SIG-M5 treated with dmso at 0.1 percent for 504 hours (cell line): ENCODE data around the gene RIPK4.

ENCODE experiments used
- DNase-seq: peaks from one replicate; lab custom pipeline; 2025; ENCODE audit not compliant: unreplicated experiment; lab: John Stamatoyannopoulos, UW

Gene RIPK4

GRCh38 chr21:41769933-41770332 is 3.1 kb upstream of the RIPK4 start:
- DNase-seq: no peak

- no peak for DNase-seq
Observed at GRCh38 chr21:41769521-41769920, 2.7 kb upstream of the RIPK4 start.

- DNase-seq: no peak
Observed at GRCh38 chr21:41769111-41769510, 2.3 kb upstream of the RIPK4 start.

GRCh38 chr21:41768437-41769042 is 1.7 kb upstream of the RIPK4 start:
- peak; percentile 42 for DNase-seq

- DNase-seq: no peak
Observed at GRCh38 chr21:41767606-41768436, 969 bp upstream of the RIPK4 start.

- DNase-seq: no peak
Observed at GRCh38 chr21:41765973-41766882, 624 bp downstream of the RIPK4 start.

GRCh38 chr21:41765420-41765821 is 1.4 kb downstream of the RIPK4 start:
- no peak for DNase-seq

- no peak for DNase-seq
Observed at GRCh38 chr21:41764558-41765419, 2.1 kb downstream of the RIPK4 start.

GRCh38 chr21:41763996-41764395 is 2.9 kb downstream of the RIPK4 start:
- no peak for DNase-seq

GRCh38 chr21:41763398-41763931 is 3.4 kb downstream of the RIPK4 start:
- DNase-seq: no peak

- DNase-seq: no peak
Observed at GRCh38 chr21:41762753-41763152, 4.1 kb downstream of the RIPK4 start.

- DNase-seq: peak; percentile 60
Observed at GRCh38 chr21:41761934-41762635, 4.8 kb downstream of the RIPK4 start.

- peak; percentile 59 for DNase-seq
Observed at GRCh38 chr21:41761211-41761933, 5.5 kb downstream of the RIPK4 start.

GRCh38 chr21:41760411-41760810 is 6.4 kb downstream of the RIPK4 start:
- no peak for DNase-seq

GRCh38 chr21:41759926-41760325 is 6.9 kb downstream of the RIPK4 start:
- no peak for DNase-seq

GRCh38 chr21:41759214-41759840 is 7.5 kb downstream of the RIPK4 start:
- no peak for DNase-seq

GRCh38 chr21:41758550-41758949 is 8.3 kb downstream of the RIPK4 start:
- no peak for DNase-seq

- no peak for DNase-seq
Observed at GRCh38 chr21:41755934-41756773, 10.7 kb downstream of the RIPK4 start.
